ENCODE measurements around the gene GRM1.
"Not testable (repeated sequence)": the region's sequence is repeated elsewhere in the genome, so short reads cannot be mapped to it uniquely, and the experiment has no call there.

GRM1 gene

DNA sequence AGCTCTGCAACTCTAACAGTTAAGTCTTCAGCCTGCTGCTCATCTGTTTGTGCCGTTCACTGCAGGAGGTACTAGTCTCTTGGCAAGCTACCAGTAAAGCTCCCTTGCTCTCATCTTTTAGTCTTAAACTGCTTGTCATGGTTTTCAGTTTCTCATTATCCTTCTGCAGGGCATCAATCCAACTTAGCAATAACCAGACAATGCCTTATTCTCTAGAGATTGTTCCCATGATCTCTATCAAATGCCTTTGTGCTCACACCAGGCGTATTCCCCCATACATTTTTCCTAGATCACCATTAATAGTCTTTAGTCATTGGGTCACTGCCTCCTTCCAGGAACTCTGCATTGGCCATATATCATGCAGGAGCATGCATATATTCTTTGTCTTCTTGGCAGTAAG, 171.3 kb downstream of the GRM1 start:
- no peak for DNase-seq

DNA sequence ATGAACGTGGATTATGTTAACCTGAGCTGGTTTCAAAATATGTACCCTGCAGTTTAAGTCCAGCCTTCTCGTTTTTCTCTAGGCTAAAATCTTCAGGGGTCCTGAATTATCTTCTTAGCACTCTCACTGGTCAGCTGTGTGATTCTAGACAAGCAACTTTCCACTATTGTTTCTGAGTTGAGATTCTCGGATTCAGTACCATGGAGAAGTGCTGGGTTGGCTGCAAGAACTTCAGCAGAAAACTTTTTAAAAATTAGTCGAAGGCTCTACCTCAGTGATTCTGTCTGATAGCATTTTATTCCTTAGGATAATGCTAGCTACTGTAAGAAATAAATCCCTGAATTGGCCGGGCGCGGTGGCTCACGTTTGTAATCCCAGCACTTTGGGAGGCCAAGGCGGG, 173.7 kb downstream of the GRM1 start:
- no peak for DNase-seq

DNA sequence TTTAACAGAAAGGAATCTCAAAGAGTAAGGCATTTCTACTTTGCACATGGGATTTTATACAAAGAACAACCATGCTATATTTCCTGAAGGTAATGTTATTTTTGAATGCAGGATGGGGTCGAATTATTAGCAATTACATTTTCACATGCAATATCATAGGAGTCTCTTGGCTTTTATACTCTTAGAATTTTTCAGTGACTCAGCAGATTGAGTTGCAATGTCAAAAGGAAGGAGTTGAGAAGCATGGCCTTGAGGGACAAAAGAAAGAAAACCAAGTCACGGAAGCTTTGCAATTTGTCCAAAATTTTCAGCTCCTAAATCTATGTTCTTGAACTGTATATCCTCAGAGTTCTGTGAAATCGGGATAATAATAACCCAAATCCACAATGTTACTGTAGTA, 181.1 kb downstream of the GRM1 start:
- no peak for DNase-seq

DNA sequence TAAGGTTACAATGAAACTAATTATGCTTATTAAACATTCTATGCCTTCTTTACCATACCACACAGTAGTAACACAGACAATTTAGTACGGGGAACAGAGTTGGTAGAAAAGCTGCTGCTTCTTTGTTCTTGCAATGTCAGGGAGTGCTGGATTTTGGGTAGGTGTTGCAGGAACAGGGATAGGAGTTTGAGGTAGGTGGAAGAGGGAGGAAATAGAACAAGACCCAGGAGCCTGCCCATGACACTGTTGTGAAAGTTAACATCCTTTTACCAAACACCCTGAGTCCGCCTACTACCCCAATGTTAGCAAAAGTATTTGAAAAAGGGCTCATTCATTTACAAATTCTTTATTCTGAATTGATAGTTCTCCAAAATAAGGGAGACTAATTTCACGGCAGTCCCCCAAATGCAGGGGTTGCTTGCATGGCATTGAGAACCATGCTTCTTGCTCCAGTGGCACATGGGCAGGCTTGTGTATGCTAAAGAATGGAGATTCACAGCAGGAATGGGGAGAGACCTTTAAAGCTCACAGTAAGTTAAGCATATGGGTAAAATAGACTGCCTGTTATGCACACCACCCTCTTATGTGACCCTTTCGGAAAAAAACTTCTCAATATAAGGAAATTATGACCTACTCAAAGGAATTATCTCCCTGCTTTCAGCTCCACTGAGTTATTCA, 181.7 kb downstream of the GRM1 start:
- no peak for DNase-seq

DNA sequence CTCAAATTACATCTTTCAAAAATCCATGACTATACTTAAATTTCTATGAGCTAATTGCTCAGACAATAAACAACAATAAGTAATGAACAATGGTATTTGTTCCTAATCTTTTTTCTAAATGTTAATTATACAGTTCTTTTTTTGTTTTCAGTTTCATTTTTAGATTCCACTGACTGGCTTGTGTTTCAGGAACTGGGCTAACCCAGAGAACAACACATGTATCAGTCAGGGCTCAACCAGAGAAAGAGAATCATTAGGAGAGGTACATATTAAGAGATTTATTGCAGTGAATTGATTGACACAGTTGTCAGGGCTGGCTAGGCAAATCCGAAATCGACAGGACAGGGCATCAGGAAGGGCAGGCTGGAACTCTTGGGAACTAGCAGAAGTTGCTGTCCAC, 182.8 kb downstream of the GRM1 start:
- DNase-seq: no peak

DNA sequence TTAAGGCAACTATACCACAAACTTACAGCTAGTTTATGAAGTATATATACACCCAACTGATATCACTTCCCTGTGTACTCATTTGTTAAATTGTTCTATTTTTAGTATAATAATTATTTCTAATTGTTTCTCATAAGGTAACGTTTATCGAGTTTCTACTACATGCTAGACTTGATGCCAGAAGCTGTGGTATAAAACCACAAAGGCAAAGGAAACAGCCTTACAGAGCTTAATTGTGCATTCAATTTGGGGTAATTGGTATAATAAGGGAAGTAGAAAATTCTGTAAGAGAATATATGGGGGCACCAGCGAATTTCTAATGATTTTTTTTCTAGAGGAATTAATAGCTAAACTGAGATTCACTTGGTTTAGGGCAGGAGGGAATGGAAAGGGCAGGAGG, 183.9 kb downstream of the GRM1 start:
- no peak for DNase-seq

DNA sequence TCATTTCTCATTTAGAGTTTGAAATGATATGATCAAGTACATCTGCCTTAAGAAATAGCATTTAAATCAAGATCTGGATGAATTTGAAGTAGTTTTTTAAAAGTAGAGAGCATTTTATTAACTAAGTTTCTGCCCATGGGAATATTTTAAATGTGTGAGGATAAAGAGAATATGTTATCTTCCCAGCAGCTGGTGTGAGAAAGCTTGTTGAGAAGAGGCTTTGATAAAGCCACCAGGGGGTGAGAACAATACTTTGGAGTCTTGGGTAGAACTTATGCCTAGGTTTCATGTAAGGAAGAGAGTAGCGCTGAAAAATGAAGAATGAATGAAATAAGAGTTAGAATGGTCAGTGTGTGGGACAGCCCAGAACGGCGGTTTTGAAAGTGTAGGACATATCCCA, 190.2 kb downstream of the GRM1 start:
- DNase-seq: no peak

DNA sequence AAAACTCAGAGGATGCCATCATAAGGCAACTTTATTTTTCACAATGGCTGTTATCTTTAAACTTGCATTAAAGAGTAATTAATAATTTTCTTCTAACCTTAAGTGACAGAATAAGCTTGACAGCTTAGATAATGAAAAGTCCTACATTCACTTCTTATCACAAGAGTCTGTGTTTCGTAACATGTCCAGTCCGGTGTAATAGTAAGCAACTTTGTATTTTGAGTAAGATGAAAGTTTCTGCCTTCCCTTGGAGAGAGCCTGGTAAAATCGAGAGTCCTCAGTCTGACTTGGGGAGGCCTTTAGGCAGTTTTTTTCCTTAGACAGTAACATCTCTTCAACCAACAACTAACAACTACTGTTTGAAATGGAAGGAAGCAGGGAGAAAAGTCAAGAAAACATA, 195.6 kb downstream of the GRM1 start:
- DNase-seq: no peak

DNA sequence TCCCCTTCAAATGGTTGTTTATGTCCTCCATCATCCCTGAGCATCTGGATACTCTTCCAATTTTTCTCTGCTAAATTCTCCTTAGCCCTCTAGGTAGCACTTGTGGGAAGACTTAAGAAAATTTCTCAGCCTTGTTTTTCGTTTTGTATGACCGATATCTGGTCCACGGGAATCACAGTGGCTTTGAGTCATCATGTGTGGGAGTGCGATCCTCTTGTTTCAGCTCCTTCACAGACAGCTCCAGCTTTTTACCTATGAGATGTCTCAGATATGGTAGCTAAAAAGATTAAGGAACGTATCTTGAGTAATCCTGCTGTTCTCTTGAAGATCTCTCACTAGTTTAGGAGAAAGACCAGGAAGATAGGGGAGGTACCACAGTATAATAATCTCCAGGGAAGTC, 196.1 kb downstream of the GRM1 start:
- DNase-seq: no peak

DNA sequence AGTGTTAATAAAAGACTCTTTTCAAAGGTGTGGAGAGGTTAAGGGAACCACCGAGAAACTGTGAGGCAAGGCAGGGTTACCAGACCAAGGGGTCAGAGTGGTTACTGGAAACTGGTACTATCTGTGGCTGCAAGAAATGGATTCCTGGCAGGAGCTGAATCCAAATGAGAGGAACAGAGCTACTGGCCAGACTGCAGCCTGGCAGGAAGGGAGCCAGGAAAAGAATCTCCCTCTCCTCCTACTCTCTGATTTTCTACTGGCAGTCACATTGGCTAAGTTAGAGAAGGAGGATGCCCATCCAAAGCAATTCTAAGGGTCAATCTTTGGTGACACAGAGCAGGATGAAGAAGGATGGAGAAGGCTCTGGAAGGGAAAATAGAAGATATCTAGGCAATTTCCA, 211.5 kb downstream of the GRM1 start:
- DNase-seq: no peak

DNA sequence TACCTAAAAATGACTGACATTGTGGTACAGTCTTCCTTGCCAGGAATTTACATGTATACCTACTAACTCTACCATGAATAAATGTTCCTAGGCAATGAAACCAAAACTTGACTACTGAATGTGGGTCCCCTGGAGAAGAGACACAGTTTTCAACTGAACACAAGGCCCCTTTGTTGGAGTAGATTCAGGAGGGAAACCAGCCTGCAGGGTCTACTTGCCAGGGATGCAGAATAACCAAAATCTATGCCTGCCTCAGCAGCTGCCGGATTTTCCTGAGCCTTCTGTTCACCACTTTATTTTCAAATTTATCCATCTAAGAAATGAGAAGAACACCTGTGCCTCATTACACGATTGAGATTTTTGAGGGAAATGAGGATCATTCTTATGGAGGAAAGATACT, 211.9 kb downstream of the GRM1 start:
- no peak for DNase-seq

DNA sequence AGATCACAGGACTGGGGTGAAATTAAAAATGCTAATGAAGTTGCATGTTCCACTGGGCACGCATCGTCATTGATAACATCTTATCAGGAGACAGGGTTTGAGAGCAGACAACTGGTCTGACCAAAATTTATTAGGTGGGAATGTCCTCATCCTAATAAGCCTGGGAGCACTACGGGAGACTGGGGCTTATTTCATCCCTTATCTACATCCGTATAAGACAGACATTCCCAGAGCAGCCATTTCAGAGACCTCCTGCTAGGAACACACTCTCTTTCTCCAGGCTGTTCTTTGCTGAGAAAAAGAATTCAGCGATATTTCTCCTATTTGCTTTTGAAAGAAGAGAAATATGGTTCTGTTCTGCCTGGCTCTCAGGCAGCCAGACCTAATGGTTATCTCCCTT, 214.8 kb downstream of the GRM1 start:
- DNase-seq: not testable (repeated sequence)

DNA sequence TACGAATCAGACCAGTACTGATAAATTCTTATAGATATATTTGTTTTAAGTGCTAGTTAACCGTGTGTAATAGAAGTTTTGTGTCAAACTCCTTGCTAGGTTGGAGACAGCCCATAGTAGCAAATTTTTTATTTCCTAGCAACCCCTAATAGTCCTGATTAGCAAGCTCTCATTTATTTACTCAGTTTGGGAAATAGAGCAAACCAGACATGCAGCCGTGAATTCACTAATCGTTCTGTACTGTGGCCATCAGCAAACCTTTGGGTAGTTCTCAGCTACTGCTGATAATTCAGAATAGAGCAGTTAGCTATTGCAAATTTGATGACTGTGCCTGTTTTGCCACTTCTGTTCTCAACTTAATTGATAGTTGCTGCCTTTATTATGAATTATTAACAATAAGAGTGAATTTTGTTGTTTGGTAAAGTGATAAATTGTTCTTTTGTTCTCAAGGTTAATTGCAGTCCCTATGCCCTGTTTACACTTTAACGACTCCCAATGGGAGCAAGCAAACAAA, 215.8 kb downstream of the GRM1 start:
- no peak for DNase-seq

DNA sequence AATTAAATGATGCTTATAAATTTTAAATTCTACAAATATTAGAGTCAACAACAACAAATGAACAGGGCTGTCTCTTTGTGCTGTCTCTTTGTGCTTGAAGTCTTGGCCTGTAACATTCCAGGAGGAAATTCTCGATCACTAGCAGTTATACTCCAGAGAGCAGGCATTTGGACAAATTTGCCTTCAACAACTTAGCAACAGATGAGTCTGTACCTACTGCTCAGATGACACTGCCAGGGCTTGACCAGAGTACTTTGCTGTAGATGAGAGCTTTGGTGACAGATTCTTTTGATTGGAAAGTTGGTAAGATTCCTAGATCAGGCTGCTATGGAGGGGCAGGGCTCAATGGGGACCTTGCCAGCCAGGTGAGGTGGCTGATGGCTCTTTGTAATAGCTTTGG, 217.2 kb downstream of the GRM1 start:
- DNase-seq: no peak

DNA sequence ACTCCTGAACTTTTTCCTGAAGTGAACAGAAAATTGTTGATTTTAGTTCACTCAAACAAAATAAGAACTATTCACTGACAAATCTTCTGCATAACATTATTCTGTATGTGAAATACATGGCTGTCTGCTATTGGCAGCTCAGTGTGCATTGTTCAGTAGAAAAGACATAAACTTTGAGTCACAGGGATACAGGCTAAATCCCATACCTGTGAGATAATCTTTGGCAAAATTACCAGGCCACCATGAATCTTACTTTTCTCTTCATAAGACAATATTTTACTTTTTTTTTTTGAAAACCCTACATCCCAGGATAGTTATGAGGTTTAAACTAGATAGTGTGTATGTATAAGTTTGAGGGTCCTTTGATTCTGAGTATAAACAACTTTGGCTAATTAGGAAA, 224.8 kb downstream of the GRM1 start:
- no peak for DNase-seq

DNA sequence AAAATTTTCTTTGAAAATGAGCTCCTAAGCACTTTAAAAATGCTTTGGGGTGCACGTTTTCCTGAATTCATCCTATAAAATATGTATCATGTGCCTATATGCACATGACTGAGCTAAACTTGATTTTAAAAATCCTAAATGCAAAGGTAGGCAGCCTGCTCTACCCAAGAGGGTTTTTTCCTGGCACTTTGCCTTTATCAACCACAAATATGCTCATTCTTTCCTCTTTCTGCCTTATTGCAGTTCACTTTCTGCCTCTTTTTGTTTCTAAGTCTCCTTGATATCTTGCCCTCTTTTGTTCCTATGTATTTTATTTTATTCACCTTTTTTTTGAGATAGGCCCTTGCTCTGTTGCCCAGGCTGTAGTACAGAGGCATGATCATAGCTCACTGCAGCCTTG, 229.3 kb downstream of the GRM1 start:
- DNase-seq: no peak

DNA sequence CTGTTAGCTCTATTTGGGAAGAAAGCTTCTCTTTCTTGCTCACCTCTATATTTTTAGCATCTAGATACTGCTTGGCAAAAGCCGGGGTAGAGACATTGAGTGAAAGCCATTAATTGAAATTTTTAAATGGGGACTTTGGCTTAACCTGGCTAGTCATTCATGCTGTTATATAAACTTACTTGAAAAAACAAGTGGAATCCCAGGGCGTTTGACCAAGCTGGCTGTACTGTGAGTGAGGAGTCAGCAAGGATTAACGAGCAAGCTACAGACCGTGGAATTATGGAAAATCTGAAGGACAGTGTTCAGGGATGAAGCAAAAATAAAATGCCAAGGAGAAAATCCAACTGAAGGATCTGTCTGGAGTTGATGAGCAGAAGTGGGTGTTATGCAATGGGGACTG, 232.0 kb downstream of the GRM1 start:
- no peak for DNase-seq

DNA sequence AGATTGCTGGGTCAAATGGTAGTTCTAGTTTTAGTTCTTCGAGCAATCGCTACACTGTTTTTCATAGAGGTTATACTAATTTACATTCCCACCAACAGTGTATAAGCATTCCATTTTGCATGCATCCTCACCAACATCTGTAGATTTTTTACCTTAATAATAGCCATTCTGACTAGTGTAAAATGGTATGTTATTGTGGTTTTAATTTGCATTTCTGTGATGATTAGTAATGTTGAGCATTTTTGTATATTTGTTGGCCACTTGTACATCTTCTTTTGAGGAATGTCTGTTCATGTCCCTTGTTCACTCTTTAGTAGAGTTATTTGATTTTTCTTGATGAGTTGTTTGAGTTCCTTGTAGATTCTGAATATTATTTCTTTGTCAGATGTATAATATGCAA, 236.2 kb downstream of the GRM1 start:
- DNase-seq: no peak

DNA sequence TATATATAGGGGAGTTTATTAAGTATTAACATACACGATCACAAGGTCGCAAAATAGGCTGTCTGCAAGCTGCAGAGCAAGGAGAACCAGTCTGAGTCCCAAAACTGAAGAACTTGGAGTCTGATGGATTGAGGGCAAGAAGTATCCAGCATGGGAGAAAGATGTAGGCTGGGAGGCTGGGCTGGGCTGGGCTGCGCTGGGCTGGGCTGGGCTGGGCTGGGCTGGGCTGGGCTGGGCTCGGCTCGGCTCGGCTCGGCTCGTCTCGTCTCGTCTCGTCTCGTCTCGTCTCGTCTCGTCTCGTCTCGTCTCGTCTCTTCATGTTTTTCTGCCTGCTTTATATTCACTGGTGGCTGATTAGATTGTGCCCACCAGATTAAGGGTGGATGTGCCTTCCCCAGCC, 238.6 kb downstream of the GRM1 start:
- DNase-seq: no peak

DNA sequence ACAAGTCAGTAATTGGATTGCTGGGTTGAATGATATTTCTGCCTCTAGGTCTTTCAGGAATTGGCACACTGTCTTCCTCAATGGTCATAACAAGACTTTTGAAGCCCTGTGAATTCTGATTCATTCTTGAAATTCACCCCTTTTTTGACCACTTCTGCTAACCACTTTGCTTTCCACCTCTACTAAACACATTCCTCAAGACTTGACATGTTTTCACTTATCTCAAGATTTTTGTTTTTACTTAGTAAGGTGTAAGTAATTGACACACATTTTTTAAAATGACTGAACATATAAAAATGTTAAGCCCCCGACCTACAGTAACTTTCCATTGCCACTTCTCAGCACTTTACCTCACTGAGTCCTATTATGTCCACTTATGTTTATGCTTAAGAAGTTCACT, 239.1 kb downstream of the GRM1 start:
- no peak for DNase-seq

DNA sequence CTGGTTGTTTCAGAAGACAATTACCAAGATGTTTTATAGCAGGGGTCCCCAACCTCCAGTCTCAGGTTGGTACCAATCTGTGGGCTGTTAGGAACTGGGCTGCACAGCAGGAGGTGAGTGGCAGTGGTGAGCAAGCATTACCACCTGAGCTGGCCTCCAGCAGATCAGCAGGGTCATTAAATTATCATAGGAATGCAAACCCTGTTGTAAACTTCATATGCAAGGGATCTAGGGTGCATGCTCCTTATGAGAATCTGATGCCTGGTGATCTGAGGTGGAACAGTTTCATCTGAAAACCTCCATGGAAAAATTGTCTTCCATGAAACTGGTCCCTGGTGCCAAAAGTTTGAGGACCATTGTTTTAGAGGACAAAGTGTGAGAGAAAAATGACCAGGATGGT, 240.6 kb downstream of the GRM1 start:
- no peak for DNase-seq

DNA sequence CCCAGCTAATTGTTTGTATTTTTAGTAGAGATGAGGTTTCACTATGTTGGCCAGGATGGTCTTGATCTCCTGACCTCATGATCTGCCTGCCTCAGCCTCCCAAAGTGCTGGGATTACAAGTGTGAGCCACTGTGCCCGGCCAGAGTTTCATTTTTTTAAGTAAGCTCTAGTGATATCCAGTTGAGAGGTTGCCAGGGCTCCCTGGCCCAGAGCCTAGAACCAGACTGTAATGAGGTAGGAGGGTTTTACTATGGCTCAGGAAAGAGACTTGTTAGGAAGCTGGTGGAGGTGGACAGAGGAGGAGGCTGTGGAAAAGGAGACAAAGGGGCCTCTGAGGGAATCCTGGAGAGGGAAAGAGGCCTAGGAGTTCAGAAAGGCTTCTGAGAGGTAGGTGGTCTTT, 242.3 kb downstream of the GRM1 start:
- not testable (repeated sequence) for DNase-seq

DNA sequence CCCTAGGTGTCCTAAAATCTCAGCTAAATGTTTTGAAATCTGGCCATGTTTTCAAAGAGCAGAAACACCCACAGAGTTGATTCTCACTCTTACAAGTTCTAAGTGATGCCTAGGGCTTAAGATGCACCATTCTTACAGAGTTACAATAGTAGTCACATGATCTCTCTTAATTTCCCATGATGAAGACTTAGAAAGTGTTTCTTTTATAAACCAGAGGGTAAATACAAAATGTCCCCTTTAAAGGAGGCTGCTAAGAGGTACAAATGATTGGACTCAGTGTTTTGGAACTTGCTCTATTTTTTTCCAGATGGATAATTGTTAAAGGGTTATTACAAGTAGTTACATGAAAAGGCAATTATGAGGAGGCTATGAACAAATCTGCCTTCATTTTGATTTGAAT, 244.6 kb downstream of the GRM1 start:
- no peak for DNase-seq

DNA sequence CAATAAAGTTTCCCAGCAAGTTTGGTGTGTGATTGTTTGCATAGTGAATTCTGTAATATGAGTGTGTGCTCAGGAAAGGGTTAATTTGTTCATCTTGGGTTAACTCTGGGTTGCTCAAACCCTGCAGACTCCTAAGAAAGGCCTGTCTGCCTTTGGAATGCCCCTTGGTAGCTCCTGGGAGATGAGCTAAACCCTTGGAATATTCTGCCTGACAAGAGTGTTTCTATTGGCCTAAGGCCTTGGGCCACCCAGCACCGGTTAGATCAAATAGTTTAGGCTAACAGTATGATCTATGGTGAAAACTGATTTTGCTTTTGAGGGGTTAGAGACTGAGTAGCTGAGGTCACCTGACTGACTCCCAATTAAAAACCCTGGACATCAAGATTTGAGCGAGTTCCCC, 248.3 kb downstream of the GRM1 start:
- no peak for DNase-seq

DNA sequence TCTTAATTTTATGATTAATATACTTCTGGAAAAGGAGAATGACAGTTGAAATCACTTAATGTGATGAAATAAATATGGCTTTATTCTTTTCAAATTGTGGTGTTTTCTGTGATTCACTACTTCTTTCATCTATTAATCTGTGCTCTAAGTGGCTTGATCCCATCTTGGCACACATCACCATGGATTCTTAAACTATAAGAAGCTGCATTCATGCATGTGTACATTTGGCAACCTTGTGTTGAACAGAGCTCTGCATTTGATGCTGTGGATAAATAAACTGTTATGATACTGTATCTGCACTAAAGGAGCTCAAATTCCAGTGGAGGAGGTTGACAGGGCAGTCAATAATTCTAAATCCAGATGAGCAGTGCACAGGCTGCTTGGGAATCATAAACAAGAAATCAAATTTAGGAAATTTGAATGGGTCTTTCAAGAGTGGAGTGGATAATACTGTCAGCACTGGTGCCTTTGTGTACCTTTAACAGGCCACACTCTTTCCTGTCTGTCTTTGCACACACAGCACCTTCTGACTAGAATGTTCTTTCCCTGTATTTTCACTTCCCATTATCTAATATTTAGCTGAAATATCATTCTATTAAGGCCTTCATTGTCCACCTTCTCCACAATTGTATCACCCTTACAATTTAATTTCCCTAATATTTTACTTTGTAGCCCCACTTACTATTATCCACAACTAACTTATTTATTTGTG, 252.9 kb downstream of the GRM1 start:
- no peak for DNase-seq

Measured in CD4-positive, alpha-beta T cell treated with Interleukin-12 subunit alpha and Interleukin-12 subunit beta, for 1 hour (primary cell).